Subcutaneous abdominal adipose tissue (tissue), 5 donors: ENCODE data around the gene MACROD2.

Source experiments
- H3K27ac ChIP-seq: one replicate; pipeline ENCODE4 v1.7.0; 2013; ENCODE audit warnings: low read depth, mild to moderate bottlenecking, inconsistent platforms, low read length, moderate library complexity
- H3K27me3 ChIP-seq, 5 donors: one replicate each; pipeline ENCODE4 v1.7.0; 2013; ENCODE audit warnings: low read length in 5 of 5, inconsistent platforms in 1 of 5; ENCODE audit not compliant: control insufficient read depth in 5 of 5, insufficient read depth in 4 of 5
- H3K36me3 ChIP-seq, 5 donors: one replicate each; pipeline ENCODE4 v1.7.0; 2013; ENCODE audit warnings: low read length in 5 of 5; ENCODE audit not compliant: control insufficient read depth in 5 of 5, insufficient read depth in 5 of 5
- H3K4me1 ChIP-seq, 5 donors: one replicate each; pipeline ENCODE4 v1.7.0; 2013; ENCODE audit warnings: low read length in 5 of 5, mild to moderate bottlenecking in 3 of 5, moderate library complexity in 1 of 5; ENCODE audit not compliant: control insufficient read depth in 5 of 5, insufficient read depth in 5 of 5
- H3K4me3 ChIP-seq, 5 donors: one replicate each; pipeline ENCODE4 v1.7.0; 2013; ENCODE audit warnings: low read length in 5 of 5, low read depth in 1 of 5
- H3K9ac ChIP-seq, 5 donors: one replicate each; pipeline ENCODE4 v1.7.0; 2013; ENCODE audit warnings: low read length in 5 of 5, mild to moderate bottlenecking in 4 of 5, moderate library complexity in 3 of 5
- H3K9me3 ChIP-seq, 5 donors: one replicate each; pipeline ENCODE4 v1.7.0; 2013; ENCODE audit warnings: low read length in 5 of 5; ENCODE audit not compliant: control insufficient read depth in 5 of 5
- donor health status: healthy.
- donor health status: healthy.
- donor health status: healthy.
- donor health status: healthy.
- donor health status: healthy.

MACROD2 gene

DNA sequence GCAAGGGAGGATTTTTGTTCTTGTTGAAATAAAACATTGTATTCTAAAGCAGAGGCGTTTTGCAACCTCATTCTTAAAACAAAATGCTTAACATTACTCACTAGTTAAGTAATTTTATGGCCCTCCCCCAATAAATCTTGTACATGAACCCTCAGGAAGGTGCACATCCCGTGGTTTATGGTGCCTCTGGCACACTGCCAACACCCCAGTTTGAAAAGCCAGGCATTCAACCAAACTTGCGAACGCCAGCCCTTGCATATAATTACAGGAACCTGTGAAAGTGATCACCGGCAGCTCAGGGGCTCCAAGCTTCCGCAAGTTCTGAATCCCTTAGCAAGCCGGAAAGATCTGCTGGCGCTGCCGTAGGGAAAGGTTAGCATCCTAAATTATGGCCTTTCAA, 1451.1 kb downstream of the MACROD2 start:
- Histone ChIP-seq H3K4me1 (peaks cover 0 to 13% (median 10%) of the 10 kb centered on the region in 5 donors), H3K36me3 (no peaks in the 10 kb centered on the region), H3K9ac (no peak overlapping the region), H3K27me3 (no peaks in the 10 kb centered on the region), H3K4me3 (no peak overlapping the region), H3K9me3 (no peaks in the 10 kb centered on the region), H3K27ac (no peak overlapping the region)

DNA sequence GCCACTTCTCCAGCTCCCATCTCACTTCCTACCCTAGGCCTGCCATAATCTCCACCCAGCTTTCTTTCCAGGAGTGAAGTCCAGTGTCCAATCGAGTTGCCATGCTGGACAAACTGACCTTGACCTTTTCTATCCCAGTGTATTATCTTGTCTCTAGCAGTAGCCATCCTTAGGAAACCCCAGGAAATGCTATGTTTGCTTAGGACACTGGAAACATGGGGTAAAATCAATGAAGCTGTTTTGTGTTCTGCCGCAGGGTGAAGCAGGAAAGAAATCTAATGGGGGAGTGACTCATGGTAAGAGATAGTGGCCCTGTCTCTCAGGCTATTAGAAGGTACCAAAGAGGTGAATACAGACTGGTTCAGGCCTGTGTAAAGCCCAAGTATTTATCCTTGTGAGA, 1452.2 kb downstream of the MACROD2 start:
- peaks cover 0 to 13% (median 10%) of the 10 kb centered on the region in 5 donors for H3K4me1 ChIP-seq
- H3K36me3 ChIP-seq, result no peaks in the 10 kb centered on the region
- H3K27me3 ChIP-seq, result no peaks in the 10 kb centered on the region
- no peaks in the 10 kb centered on the region for H3K9me3 ChIP-seq
- no peak overlapping the region for H3K9ac ChIP-seq
- H3K27ac ChIP-seq, result no peak overlapping the region
- no peak overlapping the region for H3K4me3 ChIP-seq

DNA sequence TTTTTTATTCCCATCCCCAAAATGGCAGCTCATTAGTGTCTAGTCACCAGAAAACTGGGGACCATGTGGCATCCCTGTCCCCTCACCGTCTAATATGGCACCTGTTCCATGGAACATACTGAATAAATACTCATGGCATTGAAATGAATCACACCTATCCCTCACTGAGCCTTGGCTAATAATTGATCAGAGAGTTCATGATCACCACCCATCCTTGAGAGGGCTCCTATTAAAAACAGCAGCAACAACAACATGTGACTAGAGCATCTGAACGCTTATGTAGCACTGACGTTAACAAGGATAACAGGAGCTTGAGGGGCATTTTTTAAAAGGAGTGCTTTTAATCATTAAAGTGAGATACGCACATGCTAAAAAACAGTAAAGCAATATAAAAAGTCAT, 1453.7 kb downstream of the MACROD2 start:
- Histone ChIP-seq H3K27me3 (no peaks in the 10 kb centered on the region), H3K36me3 (no peaks in the 10 kb centered on the region), H3K9me3 (no peaks in the 10 kb centered on the region), H3K4me1 (peaks cover 0 to 13% (median 10%) of the 10 kb centered on the region in 5 donors), H3K4me3 (no peak overlapping the region), H3K9ac (no peak overlapping the region), H3K27ac (no peak overlapping the region)

DNA sequence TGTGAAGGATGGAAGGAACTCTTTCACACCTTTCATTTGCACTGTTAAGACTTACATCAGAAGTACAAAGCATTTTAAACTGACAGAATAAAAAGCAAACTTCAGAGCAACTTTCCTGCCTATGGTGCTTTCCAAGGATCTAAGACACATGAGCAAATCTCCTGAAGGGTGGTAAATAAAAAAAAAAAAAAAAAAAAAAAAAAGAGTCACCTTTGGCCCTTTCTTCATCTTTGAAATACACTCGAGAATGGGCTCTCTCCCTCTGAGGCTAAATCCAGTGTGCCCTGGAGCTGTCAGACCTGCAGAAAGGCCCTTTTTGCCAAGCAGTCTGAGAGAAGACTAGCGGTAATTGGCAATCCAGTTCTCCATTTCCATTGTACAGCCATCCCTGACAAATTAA, 1455.9 kb downstream of the MACROD2 start:
- peaks cover 0 to 7% (median 3%) of the 10 kb centered on the region in 5 donors for H3K4me1 ChIP-seq
- H3K36me3 ChIP-seq, result no peaks in the 10 kb centered on the region
- H3K9me3 ChIP-seq, result no peaks in the 10 kb centered on the region
- H3K9ac ChIP-seq, result no peak overlapping the region
- H3K27me3 ChIP-seq, result no peaks in the 10 kb centered on the region
- no peak overlapping the region for H3K4me3 ChIP-seq
- no peak overlapping the region for H3K27ac ChIP-seq

DNA sequence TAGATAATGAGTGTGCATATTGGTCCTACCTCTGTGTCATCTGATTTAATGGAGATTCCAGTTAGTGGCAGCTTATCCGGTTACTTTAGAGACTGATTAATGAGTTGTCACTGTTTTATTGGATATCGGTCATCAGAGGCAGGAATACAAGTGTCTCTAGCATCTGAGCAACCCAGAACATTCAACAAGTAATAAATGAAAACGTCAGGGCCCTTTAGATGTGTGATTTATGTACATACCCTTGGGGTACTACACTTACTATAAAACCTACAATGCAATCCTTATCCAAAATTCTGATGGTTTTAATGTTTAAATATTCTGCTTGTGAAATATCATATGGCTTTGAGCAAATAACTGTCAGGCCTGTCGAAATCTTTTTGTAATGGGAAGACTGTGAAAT, 1460.0 kb downstream of the MACROD2 start:
- H3K9ac ChIP-seq, result no peak overlapping the region
- H3K27ac ChIP-seq, result no peak overlapping the region
- H3K27me3 ChIP-seq, result no peaks in the 10 kb centered on the region
- H3K4me1 ChIP-seq, result no peaks in the 10 kb centered on the region
- H3K36me3 ChIP-seq, result no peaks in the 10 kb centered on the region
- H3K9me3 ChIP-seq, result no peaks in the 10 kb centered on the region
- H3K4me3 ChIP-seq, result no peak overlapping the region

DNA sequence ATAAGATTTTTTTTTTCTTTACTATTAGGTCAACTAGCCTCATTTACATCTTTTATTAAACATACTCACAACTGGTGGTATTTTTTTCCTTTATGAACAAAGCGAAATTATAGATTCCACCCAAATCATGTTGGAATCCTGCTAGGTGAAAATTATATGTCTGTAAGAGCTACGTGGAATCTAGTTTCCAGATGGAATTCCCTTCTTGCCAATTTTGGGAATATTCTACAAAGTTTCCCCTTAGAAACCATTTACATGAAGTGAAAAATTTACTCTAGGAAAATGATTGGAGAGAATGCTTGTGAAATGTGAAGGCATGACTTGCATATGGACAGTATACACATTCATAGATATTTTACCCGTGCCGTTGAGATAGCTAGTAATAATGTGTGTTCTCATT, 1466.6 kb downstream of the MACROD2 start:
- Histone ChIP-seq H3K9me3 (no peaks in the 10 kb centered on the region), H3K27me3 (no peaks in the 10 kb centered on the region), H3K27ac (no peak overlapping the region), H3K4me3 (no peak overlapping the region), H3K36me3 (no peaks in the 10 kb centered on the region), H3K4me1 (no peaks in the 10 kb centered on the region), H3K9ac (no peak overlapping the region)

DNA sequence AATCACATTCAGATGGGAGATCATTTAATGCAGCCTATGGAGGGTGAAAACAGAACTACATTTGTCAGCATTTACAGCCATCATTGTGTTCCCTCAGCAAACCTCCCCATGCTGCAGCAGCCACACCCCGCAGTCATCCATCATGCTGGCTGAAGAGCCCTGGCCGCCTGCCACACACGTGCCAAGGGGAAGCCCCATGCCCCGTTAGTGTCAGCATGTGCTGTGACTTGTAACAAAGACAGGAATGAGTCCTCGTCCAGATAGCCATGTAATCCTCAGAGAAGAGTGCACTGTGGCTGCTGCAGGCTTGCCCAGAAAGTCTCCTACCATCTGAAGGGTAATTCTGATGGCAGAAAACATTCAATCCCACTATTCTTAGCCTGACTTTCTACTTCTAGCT, 1480.2 kb downstream of the MACROD2 start:
- Histone ChIP-seq H3K4me1 (no peaks in the 10 kb centered on the region), H3K36me3 (no peaks in the 10 kb centered on the region), H3K9ac (no peak overlapping the region), H3K9me3 (no peaks in the 10 kb centered on the region), H3K4me3 (no peak overlapping the region), H3K27me3 (no peaks in the 10 kb centered on the region), H3K27ac (no peak overlapping the region)

DNA sequence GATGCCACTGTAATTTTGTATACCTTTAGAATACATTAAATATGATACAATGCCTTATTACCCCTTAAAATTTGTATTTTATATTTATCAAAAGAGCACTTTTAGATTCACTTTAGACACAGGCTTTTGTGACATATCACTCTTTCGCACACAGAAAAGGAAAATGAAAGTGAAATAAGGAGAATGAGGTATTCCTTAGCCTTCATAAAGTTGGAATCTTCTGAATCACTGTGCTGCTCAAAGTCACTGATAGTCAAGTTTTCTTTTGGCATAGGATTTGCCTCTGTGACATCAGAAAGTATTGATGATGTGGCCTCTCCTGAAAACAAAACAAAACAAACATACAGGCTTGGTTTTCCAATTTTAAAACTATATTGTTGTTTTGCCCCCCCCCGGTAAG, 1480.9 kb downstream of the MACROD2 start:
- H3K4me1 ChIP-seq, result no peaks in the 10 kb centered on the region

DNA sequence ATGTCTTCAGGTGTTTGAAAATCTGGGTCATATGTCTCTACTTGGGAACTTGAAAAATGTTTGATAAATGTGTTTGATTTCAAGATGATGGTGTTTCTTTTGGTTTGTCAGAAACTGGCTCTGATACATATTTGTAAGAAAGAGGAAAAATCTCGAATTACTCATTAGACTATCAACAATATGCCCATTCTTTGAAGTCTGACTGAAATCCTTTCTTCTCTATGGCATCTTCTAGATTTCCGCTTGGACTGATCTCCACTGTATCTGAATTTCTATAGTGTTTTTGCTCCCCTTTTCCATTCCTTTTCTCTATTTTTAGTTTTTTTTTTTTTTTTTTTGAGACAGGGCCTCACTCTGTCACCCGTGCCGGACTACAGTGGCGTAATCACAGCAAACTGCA, 1481.5 kb downstream of the MACROD2 start:
- H3K27ac ChIP-seq, result no peak overlapping the region
- H3K4me3 ChIP-seq, result no peak overlapping the region
- H3K9me3 ChIP-seq, result no peaks in the 10 kb centered on the region

More for the DNA sequence above, 1480.9 kb downstream of the MACROD2 start:
- Histone ChIP-seq H3K27ac (no peak overlapping the region), H3K4me3 (no peak overlapping the region), H3K9ac (no peak overlapping the region), H3K36me3 (no peaks in the 10 kb centered on the region), H3K27me3 (no peaks in the 10 kb centered on the region), H3K9me3 (no peaks in the 10 kb centered on the region)

DNA sequence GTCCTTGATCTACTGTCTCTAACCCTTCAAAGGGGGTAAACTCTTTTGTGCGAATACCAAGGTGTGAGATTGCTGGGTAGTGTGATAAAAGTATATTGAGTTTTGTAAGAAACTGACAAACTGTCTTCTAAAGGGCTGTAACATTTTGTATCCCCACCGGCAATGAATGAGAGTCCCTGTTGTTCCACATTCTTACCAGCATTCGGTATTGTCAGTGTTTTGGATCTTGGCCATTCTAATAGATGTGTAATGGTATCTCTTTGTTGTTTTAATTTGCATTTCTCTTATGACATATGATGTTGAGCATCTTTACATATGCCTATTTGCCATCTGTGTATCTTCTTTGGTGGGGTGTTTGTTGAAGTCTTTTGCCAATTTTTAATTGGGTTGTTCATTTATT, 1487.2 kb downstream of the MACROD2 start:
- H3K36me3 ChIP-seq, result no peaks in the 10 kb centered on the region
- H3K9me3 ChIP-seq, result no peaks in the 10 kb centered on the region
- no peak overlapping the region for H3K9ac ChIP-seq
- no peak overlapping the region for H3K4me3 ChIP-seq
- no peaks in the 10 kb centered on the region for H3K4me1 ChIP-seq
- no peak overlapping the region for H3K27ac ChIP-seq
- H3K27me3 ChIP-seq, result no peaks in the 10 kb centered on the region

More for the DNA sequence above, 1481.5 kb downstream of the MACROD2 start:
- Histone ChIP-seq H3K27me3 (no peaks in the 10 kb centered on the region), H3K36me3 (no peaks in the 10 kb centered on the region), H3K4me1 (no peaks in the 10 kb centered on the region), H3K9ac (no peak overlapping the region)

DNA sequence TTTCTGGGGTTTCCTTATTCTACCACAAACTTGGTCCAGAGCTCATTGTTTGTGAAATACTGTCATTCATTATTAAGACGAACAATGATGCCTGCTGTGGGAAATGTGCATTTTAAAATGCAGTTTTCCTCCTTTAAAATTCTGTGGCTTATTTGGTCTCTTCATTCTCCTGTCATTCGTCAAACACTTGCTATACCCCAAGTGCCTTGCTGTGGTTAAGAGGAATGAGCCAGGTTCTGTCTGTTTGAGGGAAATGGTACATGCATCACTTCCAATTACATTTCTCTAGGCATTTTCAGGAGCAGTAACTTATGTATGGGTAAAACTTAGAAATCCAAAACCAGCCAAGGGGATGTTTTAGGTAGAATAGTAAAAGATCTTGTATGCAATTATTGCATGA, 1490.2 kb downstream of the MACROD2 start:
- Histone ChIP-seq H3K36me3 (no peaks in the 10 kb centered on the region), H3K9me3 (no peaks in the 10 kb centered on the region), H3K4me3 (no peak overlapping the region), H3K4me1 (no peaks in the 10 kb centered on the region), H3K27me3 (no peaks in the 10 kb centered on the region), H3K27ac (no peak overlapping the region), H3K9ac (no peak overlapping the region)
